HG03439 (cell line): Measurements from ENCODE around the gene SMIM29.
"Not testable (repeated sequence)": the region's sequence is repeated elsewhere in the genome, so short reads cannot be mapped to it uniquely, and the experiment has no call there.

Source experiments
- ATAC-seq: cut with Tn5 transposase; IDR thresholded peaks from one replicate; pipeline ENCODE4 v1.9.1; 2021; ENCODE audit warnings: mild to moderate bottlenecking, moderate library complexity; ENCODE audit not compliant: unreplicated experiment

The SMIM29 gene

GRCh38 chr6:34269132-34269531, 20.3 kb upstream of the SMIM29 start:
- not testable (repeated sequence) for ATAC-seq

DNA sequence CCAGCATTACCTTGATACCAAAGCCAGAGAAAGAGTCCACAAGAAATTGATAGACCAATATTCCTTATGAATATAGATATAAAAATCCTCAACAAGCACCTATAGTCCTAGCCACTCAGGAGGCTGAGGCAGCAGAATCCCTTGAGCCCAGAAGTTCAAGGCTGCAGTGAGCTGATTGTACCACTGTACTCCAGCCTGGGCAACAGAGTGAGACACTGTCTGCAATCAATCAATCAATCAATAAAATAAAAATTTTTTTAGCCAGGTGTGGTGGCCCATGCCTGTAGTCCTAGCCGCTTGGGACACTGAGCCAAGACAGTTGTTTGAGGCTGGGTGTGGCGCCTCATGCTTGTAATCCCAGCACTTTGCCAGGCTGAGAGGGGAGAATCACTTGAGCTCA, 18.9 kb upstream of the SMIM29 start:
- no peak for ATAC-seq

DNA sequence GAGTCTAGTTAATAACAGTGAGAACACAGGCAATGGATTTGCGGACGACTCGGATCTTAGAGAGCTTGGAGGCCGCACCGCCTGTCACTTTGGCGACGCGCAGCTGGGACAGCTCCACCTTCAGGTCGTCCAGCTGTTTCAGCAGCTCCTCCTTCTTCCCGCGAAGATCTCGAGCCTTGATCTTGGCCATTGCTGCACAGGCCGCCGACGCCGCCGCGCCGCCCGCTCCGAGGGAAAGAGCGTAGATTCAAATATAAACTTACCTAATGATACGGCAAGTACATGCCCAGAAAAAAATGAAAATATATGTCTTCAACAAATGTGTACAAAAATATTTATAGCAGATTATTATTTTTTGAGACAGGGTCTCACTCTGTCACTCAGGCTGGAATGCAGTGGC, 14.7 kb upstream of the SMIM29 start:
- not testable (repeated sequence) for ATAC-seq

- ATAC-seq = no peak
These were observed 11.9 kb upstream of the SMIM29 start for GRCh38 chr6:34260576-34261267.

GRCh38 chr6:34259529-34260069, 10.8 kb upstream of the SMIM29 start:
- no peak for ATAC-seq

- not testable (repeated sequence) for ATAC-seq
These were observed 3.6 kb upstream of the SMIM29 start for GRCh38 chr6:34252395-34252794.

GRCh38 chr6:34249469-34250261, 859 bp upstream of the SMIM29 start:
- peak; percentile 20 for ATAC-seq

GRCh38 chr6:34248198-34248726, 544 bp downstream of the SMIM29 start:
- ATAC-seq = peak; percentile 24

- no peak for ATAC-seq
These were observed 1.2 kb downstream of the SMIM29 start for GRCh38 chr6:34247481-34248197.

GRCh38 chr6:34246563-34247391, 2.0 kb downstream of the SMIM29 start:
- ATAC-seq = no peak

DNA sequence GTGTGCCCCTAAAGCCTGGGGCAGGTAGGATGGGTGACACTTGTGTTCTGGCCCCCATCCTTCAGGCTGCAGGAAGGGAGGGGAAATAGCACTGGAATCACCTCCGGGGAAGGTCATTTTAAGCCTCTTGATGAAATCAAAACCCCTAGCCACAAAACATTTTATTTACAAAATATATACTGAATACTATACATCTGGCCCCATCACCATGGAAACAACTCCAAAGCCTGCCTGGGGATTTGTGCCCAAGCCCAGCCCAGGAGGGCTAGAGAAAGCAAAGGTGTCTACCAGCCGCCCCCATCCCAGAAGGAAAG, 2.6 kb downstream of the SMIM29 start:
- no peak for ATAC-seq

DNA sequence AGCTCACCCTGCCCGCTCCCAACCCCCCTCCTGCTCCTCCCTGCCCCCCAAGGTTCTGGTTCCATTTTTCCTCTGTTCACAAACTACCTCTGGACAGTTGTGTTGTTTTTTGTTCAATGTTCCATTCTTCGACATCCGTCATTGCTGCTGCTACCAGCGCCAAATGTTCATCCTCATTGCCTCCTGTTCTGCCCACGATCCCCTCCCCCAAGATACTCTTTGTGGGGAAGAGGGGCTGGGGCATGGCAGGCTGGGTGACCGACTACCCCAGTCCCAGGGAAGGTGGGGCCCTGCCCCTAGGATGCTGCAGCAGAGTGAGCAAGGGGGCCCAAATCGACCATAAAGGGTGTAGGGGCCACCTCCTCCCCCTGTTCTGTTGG, 3.1 kb downstream of the SMIM29 start:
- not testable (repeated sequence) for ATAC-seq

DNA sequence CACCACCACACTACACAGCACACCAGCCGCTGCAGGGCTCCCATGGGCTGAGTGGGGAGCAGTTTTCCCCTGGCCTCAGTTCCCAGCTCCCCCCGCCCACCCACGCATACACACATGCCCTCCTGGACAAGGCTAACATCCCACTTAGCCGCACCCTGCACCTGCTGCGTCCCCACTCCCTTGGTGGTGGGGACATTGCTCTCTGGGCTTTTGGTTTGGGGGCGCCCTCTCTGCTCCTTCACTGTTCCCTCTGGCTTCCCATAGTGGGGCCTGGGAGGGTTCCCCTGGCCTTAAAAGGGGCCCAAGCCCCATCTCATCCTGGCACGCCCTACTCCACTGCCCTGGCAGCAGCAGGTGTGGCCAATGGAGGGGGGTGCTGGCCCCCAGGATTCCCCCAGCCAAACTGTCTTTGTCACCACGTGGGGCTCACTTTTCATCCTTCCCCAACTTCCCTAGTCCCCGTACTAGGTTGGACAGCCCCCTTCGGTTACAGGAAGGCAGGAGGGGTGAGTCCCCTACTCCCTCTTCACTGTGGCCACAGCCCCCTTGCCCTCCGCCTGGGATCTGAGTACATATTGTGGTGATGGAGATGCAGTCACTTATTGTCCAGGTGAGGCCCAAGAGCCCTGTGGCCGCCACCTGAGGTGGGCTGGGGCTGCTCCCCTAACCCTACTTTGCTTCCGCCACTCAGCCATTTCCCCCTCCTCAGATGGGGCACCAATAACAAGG, 3.6 kb downstream of the SMIM29 start:
- ATAC-seq = not testable (repeated sequence)

DNA sequence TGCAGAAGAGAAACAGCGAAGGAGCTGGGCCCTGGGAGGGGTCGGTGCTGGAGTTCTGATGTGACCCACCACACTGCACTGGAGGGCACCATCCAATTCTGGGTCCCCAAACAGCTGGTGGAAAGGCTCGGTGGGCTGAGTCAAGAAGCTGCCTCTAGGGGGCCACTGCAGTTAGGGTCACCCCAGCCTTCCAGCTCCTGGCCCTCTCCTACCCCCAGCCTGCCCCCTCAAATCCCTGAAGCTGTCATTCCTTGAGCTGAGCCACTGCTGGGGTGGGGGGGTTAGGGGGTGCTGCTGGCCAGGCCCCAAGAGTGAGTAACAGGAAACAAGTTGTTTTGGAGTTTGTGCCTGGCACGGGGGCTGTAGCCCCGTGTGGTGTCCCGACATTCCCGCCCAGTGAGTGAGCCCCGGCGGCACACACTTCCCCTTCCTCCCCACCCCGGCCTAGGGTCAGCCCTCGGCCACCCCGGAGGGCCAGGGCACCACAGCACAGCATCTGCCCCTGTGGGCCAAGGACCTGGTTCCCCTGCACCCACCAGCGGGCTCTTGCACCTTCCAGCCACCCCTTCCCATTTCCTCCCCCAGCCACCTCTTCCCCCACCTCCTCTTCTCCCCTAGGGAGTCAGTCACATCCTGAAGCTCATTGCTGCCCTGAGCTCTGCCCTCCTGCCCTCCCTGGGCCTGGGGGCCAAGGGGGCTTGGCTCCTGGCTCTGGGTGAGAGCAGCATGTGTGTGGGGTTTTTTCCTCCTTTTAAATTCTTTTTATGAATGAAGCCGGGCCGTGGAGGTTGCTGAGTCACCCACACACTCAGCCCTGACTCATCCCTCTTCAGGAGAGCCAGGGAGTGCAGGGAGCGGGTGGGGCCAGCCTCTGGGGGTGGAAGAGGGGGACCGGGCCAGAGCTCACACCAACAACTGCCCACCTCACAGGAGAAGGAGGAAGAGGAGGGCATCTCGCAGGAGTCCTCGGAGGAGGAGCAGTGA, 4.6 kb downstream of the SMIM29 start:
- no peak for ATAC-seq

DNA sequence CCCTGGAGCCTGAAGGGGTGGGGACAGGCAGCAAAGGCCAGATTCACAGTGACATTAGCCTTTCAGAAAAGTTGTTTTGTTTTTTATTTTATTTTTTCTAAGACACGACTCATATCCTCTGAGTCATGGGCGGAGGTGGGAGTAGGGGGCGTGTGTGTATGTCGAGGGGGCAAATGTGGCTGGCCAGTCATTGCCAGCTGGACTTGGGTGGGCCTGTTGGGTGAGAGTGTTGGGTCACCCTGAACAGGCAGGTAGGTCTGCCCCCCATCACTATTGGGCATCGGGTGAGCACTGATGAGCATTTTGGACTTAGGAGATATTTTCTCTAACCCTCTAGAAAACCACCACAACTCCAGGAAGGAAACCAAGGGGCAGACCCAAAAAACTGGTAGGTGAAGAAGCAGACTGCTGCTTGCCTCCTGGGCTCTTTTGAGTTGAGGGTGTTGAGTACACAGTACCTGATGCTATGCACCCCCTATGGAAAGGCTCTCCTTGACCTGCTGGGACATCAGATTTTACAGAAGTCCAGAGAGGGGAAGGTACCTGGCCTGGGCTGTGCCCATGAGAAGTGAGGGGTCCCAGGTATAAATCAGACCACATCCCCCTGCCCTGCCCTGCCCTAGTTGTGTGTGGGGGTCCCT, 5.6 kb downstream of the SMIM29 start:
- ATAC-seq = no peak

- no peak for ATAC-seq
These were observed 6.3 kb downstream of the SMIM29 start for GRCh38 chr6:34242252-34243130.
